ENCODE results near the gene ZNRF2. TPM values are rescaled to one million over a fixed set of nuclear protein-coding genes. Genes with fewer than 3 reads are reported as not detected.

Gene ZNRF2
- polyA plus RNA-seq, 1 experiment: 0.74 TPM

GRCh38 chr7:30328381-30328780 is 44.0 kb downstream of the ZNRF2 start:
- ChIA-PET POLR2A (no interaction called here), CTCF (interaction anchor here (0.6 to 1.5 kb wide), 2 partner anchors 27 to 53 kb away, joined by 3 to 7 read pairs; no protein-coding TSS in a partner anchor)
- Histone ChIP-seq H3K4me3 (ENCODE audit: low read depth, low read length) (no peak overlapping the region), H3K27ac (ENCODE audit: low read depth, low read length) (no peak overlapping the region), H3K27me3 (ENCODE audit: control insufficient read depth, insufficient read depth, low read length) (no peaks in the 10 kb centered on the region), H3K9me3 (ENCODE audit: control insufficient read depth, insufficient read depth, low read length) (no peaks in the 10 kb centered on the region)
- no peak for DNase-seq (ENCODE audit: low read depth, low spot score)
- TF ChIP-seq, protein P1, sequence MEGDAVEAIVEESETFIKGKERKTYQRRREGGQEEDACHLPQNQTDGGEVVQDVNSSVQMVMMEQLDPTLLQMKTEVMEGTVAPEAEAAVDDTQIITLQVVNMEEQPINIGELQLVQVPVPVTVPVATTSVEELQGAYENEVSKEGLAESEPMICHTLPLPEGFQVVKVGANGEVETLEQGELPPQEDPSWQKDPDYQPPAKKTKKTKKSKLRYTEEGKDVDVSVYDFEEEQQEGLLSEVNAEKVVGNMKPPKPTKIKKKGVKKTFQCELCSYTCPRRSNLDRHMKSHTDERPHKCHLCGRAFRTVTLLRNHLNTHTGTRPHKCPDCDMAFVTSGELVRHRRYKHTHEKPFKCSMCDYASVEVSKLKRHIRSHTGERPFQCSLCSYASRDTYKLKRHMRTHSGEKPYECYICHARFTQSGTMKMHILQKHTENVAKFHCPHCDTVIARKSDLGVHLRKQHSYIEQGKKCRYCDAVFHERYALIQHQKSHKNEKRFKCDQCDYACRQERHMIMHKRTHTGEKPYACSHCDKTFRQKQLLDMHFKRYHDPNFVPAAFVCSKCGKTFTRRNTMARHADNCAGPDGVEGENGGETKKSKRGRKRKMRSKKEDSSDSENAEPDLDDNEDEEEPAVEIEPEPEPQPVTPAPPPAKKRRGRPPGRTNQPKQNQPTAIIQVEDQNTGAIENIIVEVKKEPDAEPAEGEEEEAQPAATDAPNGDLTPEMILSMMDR (IDR thresholded peaks at IDR 0.05; ENCODE audit: low read depth, low read length): no peak

GRCh38 chr7:30329716-30330115 is 45.3 kb downstream of the ZNRF2 start:
- TF ChIP-seq, protein P1 (IDR thresholded peaks at IDR 0.05; ENCODE audit: low read depth, low read length): no peak
- no peaks in the 10 kb centered on the region for H3K27me3 ChIP-seq (ENCODE audit: control insufficient read depth, insufficient read depth, low read length)
- no peaks in the 10 kb centered on the region for H3K9me3 ChIP-seq (ENCODE audit: control insufficient read depth, insufficient read depth, low read length)
- ChIA-PET CTCF (interaction anchor here (0.7 kb wide), 1 partner anchor 67 kb away, joined by 4 read pairs; no protein-coding TSS in a partner anchor), POLR2A (no interaction called here)
- H3K4me3 ChIP-seq (ENCODE audit: low read depth, low read length): no peak overlapping the region
- no peak for DNase-seq (ENCODE audit: low read depth, low spot score)
- H3K27ac ChIP-seq (ENCODE audit: low read depth, low read length): no peak overlapping the region

GRCh38 chr7:30330134-30331111 is 46.0 kb downstream of the ZNRF2 start:
- H3K27ac ChIP-seq (ENCODE audit: low read depth, low read length): no peak overlapping the region
- H3K27me3 ChIP-seq (ENCODE audit: control insufficient read depth, insufficient read depth, low read length): no peaks in the 10 kb centered on the region
- CTCF ChIA-PET: interaction anchor here (0.7 kb wide), 1 partner anchor 66 kb away, joined by 4 read pairs; no protein-coding TSS in a partner anchor
- TF ChIP-seq, protein P1 (IDR thresholded peaks at IDR 0.05; ENCODE audit: low read depth, low read length): no peak
- POLR2A ChIA-PET: no interaction called here
- no peaks in the 10 kb centered on the region for H3K9me3 ChIP-seq (ENCODE audit: control insufficient read depth, insufficient read depth, low read length)
- DNase-seq (ENCODE audit: low read depth, low spot score): no peak
- no peak overlapping the region for H3K4me3 ChIP-seq (ENCODE audit: low read depth, low read length)

DNA sequence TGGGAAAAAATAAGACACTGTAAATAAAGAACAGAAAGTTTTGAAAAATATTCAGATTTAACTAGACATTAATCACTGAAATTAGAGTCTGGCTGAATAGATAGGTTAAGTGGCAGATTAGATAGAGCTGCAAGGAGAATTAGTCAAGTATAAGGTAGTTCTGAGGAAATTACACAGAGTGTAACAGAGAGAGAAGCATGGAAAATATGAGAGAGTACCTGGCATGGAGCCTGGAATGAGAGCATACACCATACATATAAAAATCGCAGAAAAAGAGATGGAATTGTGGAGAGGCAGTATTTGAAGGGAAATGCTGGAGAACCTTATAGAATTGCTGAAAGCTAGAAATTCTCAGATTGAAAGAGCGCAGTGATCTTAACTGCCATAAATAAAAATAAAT is 46.9 kb downstream of the ZNRF2 start:
- TF ChIP-seq, protein P1 (IDR thresholded peaks at IDR 0.05; ENCODE audit: low read depth, low read length): no peak
- ChIA-PET POLR2A (no interaction called here), CTCF (no interaction called here)
- no peak for DNase-seq (ENCODE audit: low read depth, low spot score)
- no peaks in the 10 kb centered on the region for H3K9me3 ChIP-seq (ENCODE audit: control insufficient read depth, insufficient read depth, low read length)
- H3K27me3 ChIP-seq (ENCODE audit: control insufficient read depth, insufficient read depth, low read length): no peaks in the 10 kb centered on the region
- no peak overlapping the region for H3K4me3 ChIP-seq (ENCODE audit: low read depth, low read length)
- no peak overlapping the region for H3K27ac ChIP-seq (ENCODE audit: low read depth, low read length)

DNA sequence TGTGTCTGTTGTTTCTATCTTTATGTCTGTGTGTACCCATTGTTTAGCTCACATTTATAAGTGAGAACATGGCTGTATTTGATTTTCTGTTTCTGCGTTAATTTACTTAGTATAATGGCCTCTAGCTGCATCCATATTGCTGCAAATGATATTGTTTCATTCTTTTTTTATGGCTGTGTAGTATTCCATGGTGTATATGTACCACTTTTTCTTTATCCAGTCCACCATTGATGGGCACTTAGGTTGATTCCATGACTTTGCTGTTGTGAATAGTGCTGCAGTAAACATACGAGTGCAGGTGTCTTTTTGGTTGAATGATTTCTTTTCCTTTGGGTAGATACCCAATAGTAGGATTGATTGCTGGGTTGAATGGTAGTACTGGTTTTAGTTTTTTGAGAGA is 48.2 kb downstream of the ZNRF2 start:
- Histone ChIP-seq H3K27ac (ENCODE audit: low read depth, low read length) (no peak overlapping the region), H3K27me3 (ENCODE audit: control insufficient read depth, insufficient read depth, low read length) (no peaks in the 10 kb centered on the region), H3K4me3 (ENCODE audit: low read depth, low read length) (no peak overlapping the region), H3K9me3 (ENCODE audit: control insufficient read depth, insufficient read depth, low read length) (no peaks in the 10 kb centered on the region)
- no peak for DNase-seq (ENCODE audit: low read depth, low spot score)
- ChIA-PET CTCF (no interaction called here), POLR2A (no interaction called here)
- TF ChIP-seq, protein P1 (IDR thresholded peaks at IDR 0.05; ENCODE audit: low read depth, low read length): no peak

All from AG04450 (cell line).